Measurements from ENCODE around the gene DSC2.

- TF ChIP-seq ZNF274 (IDR thresholded peaks at IDR 0.05; ENCODE audit: borderline replicate concordance, extremely low read depth, low read length) (no peak), RAD21 (IDR thresholded peaks at IDR 0.05 in 1 of 2, conservative IDR thresholded peaks at IDR 0.05 in 1 of 2; ENCODE audit: low read depth in 2 of 2, low read length in 2 of 2) (no peak), RFX5 (IDR thresholded peaks at IDR 0.05; ENCODE audit: borderline replicate concordance, low read depth, low read length) (no peak), POLR2A (IDR thresholded peaks at IDR 0.05; ENCODE audit: control extremely low read depth in 1 of 2, low read depth in 2 of 2, low read length in 2 of 2) (no peak)
- TF ChIP-seq, protein P1, sequence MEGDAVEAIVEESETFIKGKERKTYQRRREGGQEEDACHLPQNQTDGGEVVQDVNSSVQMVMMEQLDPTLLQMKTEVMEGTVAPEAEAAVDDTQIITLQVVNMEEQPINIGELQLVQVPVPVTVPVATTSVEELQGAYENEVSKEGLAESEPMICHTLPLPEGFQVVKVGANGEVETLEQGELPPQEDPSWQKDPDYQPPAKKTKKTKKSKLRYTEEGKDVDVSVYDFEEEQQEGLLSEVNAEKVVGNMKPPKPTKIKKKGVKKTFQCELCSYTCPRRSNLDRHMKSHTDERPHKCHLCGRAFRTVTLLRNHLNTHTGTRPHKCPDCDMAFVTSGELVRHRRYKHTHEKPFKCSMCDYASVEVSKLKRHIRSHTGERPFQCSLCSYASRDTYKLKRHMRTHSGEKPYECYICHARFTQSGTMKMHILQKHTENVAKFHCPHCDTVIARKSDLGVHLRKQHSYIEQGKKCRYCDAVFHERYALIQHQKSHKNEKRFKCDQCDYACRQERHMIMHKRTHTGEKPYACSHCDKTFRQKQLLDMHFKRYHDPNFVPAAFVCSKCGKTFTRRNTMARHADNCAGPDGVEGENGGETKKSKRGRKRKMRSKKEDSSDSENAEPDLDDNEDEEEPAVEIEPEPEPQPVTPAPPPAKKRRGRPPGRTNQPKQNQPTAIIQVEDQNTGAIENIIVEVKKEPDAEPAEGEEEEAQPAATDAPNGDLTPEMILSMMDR (IDR thresholded peaks at IDR 0.05; ENCODE audit: control extremely low read depth in 1 of 3, insufficient read depth in 1 of 3, low read depth in 1 of 3, low read length in 3 of 3), result no peak
Measured at GRCh38 chr18:31015715-31016434, 86.3 kb downstream of the DSC2 start.

All from H1 (cell line).